NB4 (cell line): ENCODE results near the gene OARD1.
"Not testable (repeated sequence)": the region's sequence is repeated elsewhere in the genome, so short reads cannot be mapped to it uniquely, and the experiment has no call there.

Source experiments
- POLR2A ChIP-seq: IDR thresholded peaks from 2 replicates; pipeline ENCODE4 v1.6.1; 2011; ENCODE audit warnings: mild to moderate bottlenecking; ENCODE audit not compliant: insufficient read length; ENCODE audit errors: extremely low read depth
- TF ChIP-seq, protein P1 (sequence below): IDR thresholded peaks from one replicate; pipeline ENCODE4 v1.5.1; 2012; ENCODE audit warnings: low read depth, low read length
- TF ChIP-seq, protein P2 (sequence below): IDR thresholded peaks from 2 replicates; pipeline ENCODE4 v1.6.1; 2011; ENCODE audit warnings: low read depth, low read length

DNA sequence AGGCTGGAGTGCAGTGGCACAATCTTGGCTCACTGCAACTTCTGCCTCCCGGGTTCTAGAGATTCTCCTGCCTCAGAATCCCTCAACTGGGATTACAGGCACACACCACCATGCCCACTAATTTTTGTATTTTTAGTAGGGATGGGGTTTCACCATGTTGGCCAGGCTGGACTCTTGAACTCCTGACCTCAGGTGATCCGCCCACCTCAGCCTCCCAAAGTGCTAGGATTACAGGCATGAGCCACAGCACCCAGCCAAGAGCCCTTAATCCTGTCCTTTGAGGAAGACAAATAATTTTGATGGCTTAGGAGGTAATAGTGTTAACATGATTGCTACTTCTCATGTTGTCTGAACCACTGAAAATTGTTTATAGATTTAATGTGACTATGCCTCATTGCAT is 42.9 kb upstream of the OARD1 start:
- not testable (repeated sequence) for TF ChIP-seq POLR2A
- TF ChIP-seq, protein P1, sequence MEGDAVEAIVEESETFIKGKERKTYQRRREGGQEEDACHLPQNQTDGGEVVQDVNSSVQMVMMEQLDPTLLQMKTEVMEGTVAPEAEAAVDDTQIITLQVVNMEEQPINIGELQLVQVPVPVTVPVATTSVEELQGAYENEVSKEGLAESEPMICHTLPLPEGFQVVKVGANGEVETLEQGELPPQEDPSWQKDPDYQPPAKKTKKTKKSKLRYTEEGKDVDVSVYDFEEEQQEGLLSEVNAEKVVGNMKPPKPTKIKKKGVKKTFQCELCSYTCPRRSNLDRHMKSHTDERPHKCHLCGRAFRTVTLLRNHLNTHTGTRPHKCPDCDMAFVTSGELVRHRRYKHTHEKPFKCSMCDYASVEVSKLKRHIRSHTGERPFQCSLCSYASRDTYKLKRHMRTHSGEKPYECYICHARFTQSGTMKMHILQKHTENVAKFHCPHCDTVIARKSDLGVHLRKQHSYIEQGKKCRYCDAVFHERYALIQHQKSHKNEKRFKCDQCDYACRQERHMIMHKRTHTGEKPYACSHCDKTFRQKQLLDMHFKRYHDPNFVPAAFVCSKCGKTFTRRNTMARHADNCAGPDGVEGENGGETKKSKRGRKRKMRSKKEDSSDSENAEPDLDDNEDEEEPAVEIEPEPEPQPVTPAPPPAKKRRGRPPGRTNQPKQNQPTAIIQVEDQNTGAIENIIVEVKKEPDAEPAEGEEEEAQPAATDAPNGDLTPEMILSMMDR = not testable (repeated sequence)
- TF ChIP-seq, protein P2, sequence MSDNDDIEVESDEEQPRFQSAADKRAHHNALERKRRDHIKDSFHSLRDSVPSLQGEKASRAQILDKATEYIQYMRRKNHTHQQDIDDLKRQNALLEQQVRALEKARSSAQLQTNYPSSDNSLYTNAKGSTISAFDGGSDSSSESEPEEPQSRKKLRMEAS = not testable (repeated sequence)
